NB4 (cell line): ENCODE data around the gene PEX11B.

Source experiments
- DNase-seq: peaks from one replicate; pipeline ENCODE4 v3.0.0; 2010; ENCODE audit warnings: low read depth
- H3K4me3 ChIP-seq: one replicate; pipeline ENCODE4 v1.5.1; 2011; ENCODE audit warnings: mild to moderate bottlenecking, low read depth, low read length, moderate library complexity
- CTCF ChIP-seq: IDR thresholded peaks from one replicate; pipeline ENCODE4 v1.5.1; 2012; ENCODE audit warnings: low read depth, low read length
- MAX ChIP-seq: IDR thresholded peaks from 2 replicates; pipeline ENCODE4 v1.6.1; 2011; ENCODE audit warnings: low read depth, low read length
- MYC ChIP-seq: IDR thresholded peaks from 2 replicates; pipeline ENCODE4 v1.6.1; 2011; ENCODE audit warnings: low read depth, low read length
- POLR2A ChIP-seq: IDR thresholded peaks from 2 replicates; pipeline ENCODE4 v1.6.1; 2011; ENCODE audit warnings: mild to moderate bottlenecking; ENCODE audit not compliant: insufficient read length; ENCODE audit errors: extremely low read depth

PEX11B gene

GRCh38 chr1:145918144-145918991 lies at the start of gene PEX11B:
Gene PEX11B (minus strand): TSS chr1:145918717. CDS start chr1:145918688, 29 bp downstream.
- TF ChIP-seq MYC = peak; percentile 89
- TF ChIP-seq CTCF = no peak
- no peak; the same call in 1 of the 2 replicates for TF ChIP-seq MAX
- TF ChIP-seq POLR2A = peak; percentile 68
- peak within 1 kb of the TSS; percentile 92 for H3K4me3 ChIP-seq
- peak; percentile 95 for DNase-seq

- DNase-seq = no peak
- H3K4me3 ChIP-seq = no peak overlapping the region
- TF ChIP-seq POLR2A = no peak
- TF ChIP-seq CTCF = no peak
- no peak for TF ChIP-seq MAX
- no peak for TF ChIP-seq MYC
Measured at GRCh38 chr1:145967288-145967687, 48.8 kb upstream of the PEX11B start.

GRCh38 chr1:145965119-145965744 lies 46.7 kb upstream of the PEX11B start:
- no peak for DNase-seq
- H3K4me3 ChIP-seq = peak overlapping the region; percentile 89
- TF ChIP-seq MAX (no peak; the same call in 1 of the 2 replicates), POLR2A (no peak), CTCF (no peak), MYC (no peak)

GRCh38 chr1:145964328-145965118 lies 46.0 kb upstream of the PEX11B start, which contains the start of the genes ANKRD34A and POLR3GL:
Gene ANKRD34A (minus strand): TSS chr1:145964575. CDS start chr1:145961759, 2,816 bp downstream.
Gene POLR3GL (plus strand): TSS chr1:145964690. CDS start chr1:145974866, 10,176 bp downstream.
- TF ChIP-seq MAX = peak; percentile 37
- TF ChIP-seq CTCF = no peak
- peak; percentile 96 for TF ChIP-seq POLR2A
- peak; percentile 34; the same call in 1 of the 2 replicates for TF ChIP-seq MYC
- peak within 1 kb of the TSS; percentile 89 for H3K4me3 ChIP-seq
- DNase-seq = peak; percentile 94
